ENCODE results near the gene COL25A1.
"Not testable (repeated sequence)": the region's sequence is repeated elsewhere in the genome, so short reads cannot be mapped to it uniquely, and the experiment has no call there.

The COL25A1 gene

GRCh38 chr4:109121561-109121960, 180.9 kb downstream of the COL25A1 start:
- no peak for DNase-seq

- no peak for DNase-seq
These were observed 182.6 kb downstream of the COL25A1 start for GRCh38 chr4:109119852-109120251.

- DNase-seq = no peak
These were observed 183.8 kb downstream of the COL25A1 start for GRCh38 chr4:109118635-109119034.

- no peak for DNase-seq
These were observed 188.0 kb downstream of the COL25A1 start for GRCh38 chr4:109114501-109114900.

- DNase-seq = no peak
These were observed 188.9 kb downstream of the COL25A1 start for GRCh38 chr4:109113521-109113920.

- no peak for DNase-seq
These were observed 191.4 kb downstream of the COL25A1 start for GRCh38 chr4:109111031-109111430.

GRCh38 chr4:109108215-109108614, 194.2 kb downstream of the COL25A1 start:
- DNase-seq = not testable (repeated sequence)

GRCh38 chr4:109094056-109094455, 208.4 kb downstream of the COL25A1 start:
- no peak for DNase-seq

GRCh38 chr4:109091727-109092409, 210.6 kb downstream of the COL25A1 start:
- DNase-seq = no peak

GRCh38 chr4:109083911-109084310, 218.5 kb downstream of the COL25A1 start:
- no peak for DNase-seq

GRCh38 chr4:109079731-109080130, 222.7 kb downstream of the COL25A1 start:
- DNase-seq = no peak

GRCh38 chr4:109079201-109079600, 223.3 kb downstream of the COL25A1 start:
- DNase-seq = no peak

- no peak for DNase-seq
These were observed 223.7 kb downstream of the COL25A1 start for GRCh38 chr4:109078724-109079123.

- no peak for DNase-seq
These were observed 225.0 kb downstream of the COL25A1 start for GRCh38 chr4:109077505-109077904.

GRCh38 chr4:109076709-109077108, 225.7 kb downstream of the COL25A1 start:
- not testable (repeated sequence) for DNase-seq

- DNase-seq = no peak
These were observed 226.8 kb downstream of the COL25A1 start for GRCh38 chr4:109075621-109076020.

- DNase-seq = no peak
These were observed 229.9 kb downstream of the COL25A1 start for GRCh38 chr4:109072595-109072994.

GRCh38 chr4:109070677-109071076, 231.8 kb downstream of the COL25A1 start:
- not testable (repeated sequence) for DNase-seq

- DNase-seq = no peak
These were observed 234.8 kb downstream of the COL25A1 start for GRCh38 chr4:109067508-109068235.

GRCh38 chr4:109065006-109065405, 237.5 kb downstream of the COL25A1 start:
- DNase-seq = no peak

- no peak for DNase-seq
These were observed 249.2 kb downstream of the COL25A1 start for GRCh38 chr4:109053257-109053656.

- DNase-seq = no peak
These were observed 249.6 kb downstream of the COL25A1 start for GRCh38 chr4:109052821-109053220.

GRCh38 chr4:109051054-109051453, 251.4 kb downstream of the COL25A1 start:
- no peak for DNase-seq

- DNase-seq = no peak
These were observed 252.5 kb downstream of the COL25A1 start for GRCh38 chr4:109049926-109050325.
